HG03432 (cell line): ENCODE results near the gene VSNL1.

Source experiments
- ATAC-seq: cut with Tn5 transposase; IDR thresholded peaks from one replicate; pipeline ENCODE4 v1.9.1; 2021; ENCODE audit warnings: mild to moderate bottlenecking, moderate library complexity; ENCODE audit not compliant: unreplicated experiment

The VSNL1 gene

GRCh38 chr2:17540093-17540812, at the start of gene VSNL1:
Gene VSNL1 (plus strand): TSS chr2:17540696. CDS start chr2:17592075, 51,379 bp downstream.
- ATAC-seq: no peak

GRCh38 chr2:17495590-17495989, 44.9 kb upstream of the VSNL1 start:
- no peak for ATAC-seq

- no peak for ATAC-seq
Measured at GRCh38 chr2:17497718-17498117, 42.8 kb upstream of the VSNL1 start.

GRCh38 chr2:17506736-17507616, 33.5 kb upstream of the VSNL1 start:
- no peak for ATAC-seq

- ATAC-seq: peak; percentile 36
Measured at GRCh38 chr2:17515652-17516051, 24.8 kb upstream of the VSNL1 start.

GRCh38 chr2:17517481-17518211, 22.9 kb upstream of the VSNL1 start:
- peak; percentile 41 for ATAC-seq

- ATAC-seq: peak; percentile 90
Measured at GRCh38 chr2:17518212-17519154, 22.0 kb upstream of the VSNL1 start, which contains the start of gene RAD51AP2. Gene RAD51AP2 (minus strand): TSS chr2:17518440. CDS start chr2:17518415, 25 bp downstream.

GRCh38 chr2:17519486-17519885, 21.0 kb upstream of the VSNL1 start:
- no peak for ATAC-seq

- peak; percentile 42 for ATAC-seq
Measured at GRCh38 chr2:17520761-17521160, 19.7 kb upstream of the VSNL1 start.

- ATAC-seq: no peak
Measured at GRCh38 chr2:17521621-17522020, 18.9 kb upstream of the VSNL1 start.

GRCh38 chr2:17522303-17522702, 18.2 kb upstream of the VSNL1 start:
- no peak for ATAC-seq

GRCh38 chr2:17529771-17530170, 10.7 kb upstream of the VSNL1 start:
- no peak for ATAC-seq

- no peak for ATAC-seq
Measured at GRCh38 chr2:17533546-17533945, 7.0 kb upstream of the VSNL1 start.

- no peak for ATAC-seq
Measured at GRCh38 chr2:17536416-17536815, 4.1 kb upstream of the VSNL1 start.

- ATAC-seq: peak; percentile 37
Measured at GRCh38 chr2:17538022-17538843, 2.3 kb upstream of the VSNL1 start.

GRCh38 chr2:17538844-17539554, 1.5 kb upstream of the VSNL1 start:
- peak; percentile 74 for ATAC-seq

- no peak for ATAC-seq
Measured at GRCh38 chr2:17539611-17540092, 844 bp upstream of the VSNL1 start.

GRCh38 chr2:17540813-17541530, 476 bp downstream of the VSNL1 start:
- ATAC-seq: no peak
